ENCODE results near the gene GSTP1.

DNA sequence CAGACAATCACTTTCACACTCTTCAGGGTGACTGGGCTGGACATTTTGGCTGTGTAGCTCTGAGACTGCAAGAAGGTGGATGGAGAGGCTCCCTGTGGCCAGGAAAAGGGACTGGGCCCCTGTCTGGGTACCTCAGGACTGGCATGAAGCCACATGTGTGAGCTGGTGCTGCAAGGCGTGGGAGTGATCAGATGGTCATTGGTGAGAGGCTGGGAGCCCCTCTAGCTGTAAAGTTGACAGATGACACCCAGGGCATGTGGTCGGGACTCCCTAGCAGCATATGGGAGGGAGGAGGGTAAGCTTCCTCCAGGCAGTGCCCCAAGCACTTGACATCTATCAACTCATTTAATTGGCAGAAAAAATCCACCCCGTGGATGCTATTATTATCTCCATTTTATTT lies 41.4 kb upstream of the GSTP1 start:
- TF ChIP-seq, protein P1, sequence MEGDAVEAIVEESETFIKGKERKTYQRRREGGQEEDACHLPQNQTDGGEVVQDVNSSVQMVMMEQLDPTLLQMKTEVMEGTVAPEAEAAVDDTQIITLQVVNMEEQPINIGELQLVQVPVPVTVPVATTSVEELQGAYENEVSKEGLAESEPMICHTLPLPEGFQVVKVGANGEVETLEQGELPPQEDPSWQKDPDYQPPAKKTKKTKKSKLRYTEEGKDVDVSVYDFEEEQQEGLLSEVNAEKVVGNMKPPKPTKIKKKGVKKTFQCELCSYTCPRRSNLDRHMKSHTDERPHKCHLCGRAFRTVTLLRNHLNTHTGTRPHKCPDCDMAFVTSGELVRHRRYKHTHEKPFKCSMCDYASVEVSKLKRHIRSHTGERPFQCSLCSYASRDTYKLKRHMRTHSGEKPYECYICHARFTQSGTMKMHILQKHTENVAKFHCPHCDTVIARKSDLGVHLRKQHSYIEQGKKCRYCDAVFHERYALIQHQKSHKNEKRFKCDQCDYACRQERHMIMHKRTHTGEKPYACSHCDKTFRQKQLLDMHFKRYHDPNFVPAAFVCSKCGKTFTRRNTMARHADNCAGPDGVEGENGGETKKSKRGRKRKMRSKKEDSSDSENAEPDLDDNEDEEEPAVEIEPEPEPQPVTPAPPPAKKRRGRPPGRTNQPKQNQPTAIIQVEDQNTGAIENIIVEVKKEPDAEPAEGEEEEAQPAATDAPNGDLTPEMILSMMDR (conservative IDR thresholded peaks at IDR 0.05 in 1 of 2, IDR thresholded peaks at IDR 0.05 in 1 of 2; ENCODE audit: low read depth in 1 of 2, low read length in 2 of 2) = no peak
- TF ChIP-seq EZH2 (IDR thresholded peaks at IDR 0.05; ENCODE audit: low read length, missing control alignments) = no peak
